GM18498 (cell line): ENCODE measurements around the gene KMT5B.

Source experiments
- ATAC-seq: cut with Tn5 transposase; IDR thresholded peaks from one replicate; pipeline ENCODE4 v1.9.1; 2021; ENCODE audit warnings: mild to moderate bottlenecking, moderate library complexity; ENCODE audit not compliant: unreplicated experiment

The KMT5B gene

GRCh38 chr11:68216171-68216938 lies 3.3 kb upstream of the KMT5B start:
- no peak for ATAC-seq

- no peak for ATAC-seq
These were observed 2.6 kb upstream of the KMT5B start for GRCh38 chr11:68215524-68216170.

- no peak for ATAC-seq
These were observed 2.0 kb upstream of the KMT5B start for GRCh38 chr11:68215087-68215445.

- no peak for ATAC-seq
These were observed 1.3 kb upstream of the KMT5B start for GRCh38 chr11:68214173-68215086.

- peak; percentile 60 for ATAC-seq
These were observed 568 bp upstream of the KMT5B start for GRCh38 chr11:68213555-68214172.

- peak; percentile 49 for ATAC-seq
These were observed 518 bp downstream of the KMT5B start for GRCh38 chr11:68212421-68213134.

- no peak for ATAC-seq
These were observed 1.6 kb downstream of the KMT5B start for GRCh38 chr11:68211546-68211945.

GRCh38 chr11:68206211-68206610 lies 6.9 kb downstream of the KMT5B start:
- ATAC-seq, result no peak

GRCh38 chr11:68204402-68204801 lies 8.7 kb downstream of the KMT5B start:
- ATAC-seq, result no peak

GRCh38 chr11:68202165-68202564 lies 10.9 kb downstream of the KMT5B start:
- no peak for ATAC-seq

GRCh38 chr11:68201492-68201891 lies 11.6 kb downstream of the KMT5B start:
- no peak for ATAC-seq

GRCh38 chr11:68200639-68201038 lies 12.5 kb downstream of the KMT5B start:
- ATAC-seq, result no peak

- no peak for ATAC-seq
These were observed 13.7 kb downstream of the KMT5B start for GRCh38 chr11:68199295-68199987.

- no peak for ATAC-seq
These were observed 16.9 kb downstream of the KMT5B start for GRCh38 chr11:68196219-68196618.

GRCh38 chr11:68194675-68195294 lies 18.3 kb downstream of the KMT5B start:
- no peak for ATAC-seq

GRCh38 chr11:68193018-68193417 lies 20.1 kb downstream of the KMT5B start:
- no peak for ATAC-seq

- ATAC-seq, result no peak
These were observed 21.2 kb downstream of the KMT5B start for GRCh38 chr11:68191661-68192579.

- ATAC-seq, result no peak
These were observed 23.2 kb downstream of the KMT5B start for GRCh38 chr11:68189888-68190287.
